HG03139 (cell line): Measurements from ENCODE around the gene MAP2K7.
A peak's percentile ranks its signal among the peaks of the same experiment; 100 is the strongest.
"Not testable (repeated sequence)": the region's sequence is repeated elsewhere in the genome, so short reads cannot be mapped to it uniquely, and the experiment has no call there.

Experiments
- ATAC-seq: cut with Tn5 transposase; IDR thresholded peaks from one replicate; pipeline ENCODE4 v1.9.1; 2021; ENCODE audit not compliant: unreplicated experiment

Gene MAP2K7

GRCh38 chr19:7928741-7929701 is 25.3 kb downstream of the MAP2K7 start:
- ATAC-seq: no peak

DNA sequence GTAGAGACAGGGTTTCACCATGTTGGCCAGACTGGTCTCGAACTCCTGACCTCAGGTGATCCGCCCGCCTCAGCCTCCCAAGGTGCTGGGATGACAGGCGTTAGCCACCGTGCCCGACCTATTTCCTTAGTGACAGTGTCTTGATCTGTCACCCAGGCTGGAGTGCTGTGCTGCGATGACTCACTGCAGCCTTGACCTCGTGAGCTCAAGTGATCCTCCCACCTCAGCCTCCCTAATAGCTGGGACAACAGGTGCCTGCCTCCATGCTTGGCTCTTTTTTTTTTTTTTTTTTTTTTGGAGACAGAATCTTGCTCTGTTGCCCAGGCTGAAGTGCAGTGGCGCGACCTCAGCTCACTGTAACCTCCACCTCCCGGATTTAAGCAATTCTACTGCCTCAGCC is 26.4 kb downstream of the MAP2K7 start:
- not testable (repeated sequence) for ATAC-seq

- ATAC-seq: no peak
Measured at GRCh38 chr19:7930765-7931164, 27.1 kb downstream of the MAP2K7 start.

GRCh38 chr19:7931221-7932061 is 27.8 kb downstream of the MAP2K7 start:
- no peak for ATAC-seq

DNA sequence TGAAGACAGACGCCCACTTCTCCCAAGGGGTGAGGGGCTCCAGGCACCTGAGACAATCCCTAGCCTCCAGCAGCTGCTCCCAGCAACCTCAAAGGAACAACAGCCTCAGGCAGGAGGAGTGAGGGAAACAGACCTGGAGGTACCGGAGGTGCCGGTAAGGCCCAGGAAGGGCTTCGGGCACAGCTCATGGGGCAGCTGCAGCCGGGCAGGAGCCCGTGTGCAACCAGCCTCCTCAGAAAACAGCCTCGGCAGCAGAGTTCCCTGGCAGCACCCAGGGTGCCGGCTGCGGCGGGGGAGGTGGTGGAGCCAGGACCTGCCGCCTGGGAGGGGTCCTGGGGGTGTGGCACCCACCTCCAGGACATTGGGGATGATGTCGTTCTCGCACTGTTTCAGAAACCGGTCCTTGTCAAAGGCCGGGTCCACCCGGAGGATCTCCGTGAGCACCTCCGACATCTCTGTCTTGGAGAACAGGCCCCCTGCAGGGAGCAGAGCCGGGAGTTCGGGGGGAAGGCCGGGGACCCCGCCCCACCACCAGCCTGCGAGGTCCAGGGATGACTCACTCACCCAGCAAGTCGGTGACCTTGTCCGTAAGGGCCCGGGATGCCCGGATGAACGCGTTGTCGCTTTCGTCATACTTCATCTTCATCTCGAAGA is 28.7 kb downstream of the MAP2K7 start:
- no peak for ATAC-seq

DNA sequence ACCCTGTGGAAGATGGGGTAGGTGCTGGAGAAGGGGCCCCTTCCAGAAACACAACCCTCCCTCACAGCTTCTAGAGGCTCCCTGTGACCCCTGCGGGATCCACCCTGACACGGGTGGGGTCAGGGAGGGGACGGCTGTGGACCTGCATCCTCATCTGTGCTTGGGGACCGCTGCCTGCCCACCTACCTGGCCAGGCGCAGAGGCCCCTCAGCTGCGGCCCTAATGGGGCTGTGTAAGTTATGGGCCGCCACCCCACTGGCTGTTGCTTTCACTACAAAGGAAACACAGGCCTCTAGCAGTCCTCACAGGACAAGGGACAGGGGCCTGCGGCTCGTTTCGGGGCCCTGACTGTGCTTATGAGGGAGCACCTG is 29.2 kb downstream of the MAP2K7 start:
- no peak for ATAC-seq

DNA sequence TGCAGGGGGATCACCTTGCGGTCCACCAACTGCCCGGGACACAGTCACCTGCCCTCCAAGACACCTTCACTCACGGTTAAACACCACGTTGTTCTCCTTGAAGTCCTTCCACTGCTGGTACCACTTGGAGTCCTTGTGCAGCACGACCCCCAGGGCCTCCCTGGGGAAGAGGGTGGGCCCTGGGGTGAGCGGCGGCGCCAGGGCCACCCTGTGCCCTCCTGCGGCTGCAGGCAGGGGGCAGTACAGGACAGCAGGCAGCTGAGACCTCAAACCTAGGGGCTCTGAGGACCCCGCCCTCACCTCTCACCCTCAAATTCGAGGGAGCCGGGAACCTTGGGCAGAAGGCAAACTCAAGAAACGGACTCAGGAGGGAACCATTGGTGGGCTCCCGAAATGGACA is 29.7 kb downstream of the MAP2K7 start:
- no peak for ATAC-seq

GRCh38 chr19:7933828-7934725 is 30.4 kb downstream of the MAP2K7 start:
- ATAC-seq: no peak

DNA sequence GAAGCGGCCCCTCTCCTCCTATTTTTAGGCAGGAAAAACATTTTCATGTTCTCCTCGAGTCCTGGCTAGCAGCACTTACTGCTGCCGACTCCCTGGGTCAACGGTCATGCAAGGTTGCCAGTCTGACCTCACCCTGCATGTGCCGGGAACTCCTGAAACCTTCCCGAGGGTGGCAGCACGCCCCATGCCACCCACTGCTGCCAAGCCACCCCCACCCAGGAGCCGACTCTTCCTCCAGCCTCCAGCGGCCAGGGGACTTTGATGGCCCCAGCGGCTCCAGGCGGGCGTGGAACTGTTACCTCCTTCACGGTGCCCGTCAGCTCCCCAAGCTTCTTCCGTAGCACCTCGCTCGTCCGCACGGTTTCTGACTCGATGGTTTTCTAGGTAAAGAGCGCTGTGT is 31.1 kb downstream of the MAP2K7 start:
- no peak for ATAC-seq

DNA sequence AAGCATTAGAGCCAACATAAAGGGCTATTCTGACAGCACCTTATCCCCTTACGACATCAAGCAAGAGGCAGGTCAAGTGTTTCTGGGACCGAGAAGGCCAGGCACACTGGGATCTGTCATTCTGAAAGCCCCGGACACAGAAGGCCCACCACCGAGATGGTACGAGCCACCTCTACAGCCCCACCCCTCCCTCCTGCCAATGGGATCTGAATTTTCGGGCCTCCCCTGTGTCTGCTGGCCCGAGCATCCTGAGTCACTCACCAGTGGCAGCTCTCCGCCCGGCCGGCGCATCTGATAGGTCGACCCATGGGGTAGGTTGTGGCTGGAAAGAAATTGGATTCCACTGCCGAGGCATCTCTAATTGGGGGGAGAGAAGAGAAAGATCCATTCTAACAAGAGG is 37.2 kb downstream of the MAP2K7 start:
- ATAC-seq: no peak

DNA sequence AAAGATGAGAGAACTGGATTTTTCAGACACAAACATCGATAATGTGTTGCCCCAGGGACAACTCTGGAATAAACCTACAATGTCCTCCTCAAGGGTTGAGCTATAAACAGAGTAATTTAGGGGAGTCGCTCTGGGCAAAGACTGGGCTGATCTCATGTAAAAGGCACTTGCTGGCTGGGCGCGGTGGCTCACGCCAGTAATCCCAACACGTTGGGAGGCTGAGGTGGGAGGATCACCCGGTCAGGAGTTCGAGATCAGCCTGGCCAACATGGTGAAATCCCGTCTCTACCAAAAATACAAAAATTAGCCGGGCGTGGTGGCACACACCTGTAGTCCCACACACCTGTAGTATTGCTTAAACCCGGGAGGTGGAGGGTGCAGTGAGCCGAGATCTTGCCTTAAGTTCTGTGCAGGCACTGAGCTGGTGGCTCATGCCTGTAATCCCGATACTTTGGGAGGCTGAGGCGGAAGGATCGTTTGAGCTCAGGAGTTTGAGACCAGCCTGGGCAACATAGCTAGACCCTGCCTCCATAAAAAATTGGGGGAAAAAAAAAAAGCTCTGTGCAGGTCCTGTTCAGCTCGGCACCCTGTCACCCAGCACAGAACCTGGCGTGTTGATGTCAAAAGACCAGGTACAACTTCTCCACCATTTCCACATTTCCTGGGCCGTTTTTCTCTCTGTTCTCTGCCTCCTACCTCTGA is 38.4 kb downstream of the MAP2K7 start:
- no peak for ATAC-seq

GRCh38 chr19:7942981-7943443 is 39.3 kb downstream of the MAP2K7 start:
- peak; percentile 5 for ATAC-seq

DNA sequence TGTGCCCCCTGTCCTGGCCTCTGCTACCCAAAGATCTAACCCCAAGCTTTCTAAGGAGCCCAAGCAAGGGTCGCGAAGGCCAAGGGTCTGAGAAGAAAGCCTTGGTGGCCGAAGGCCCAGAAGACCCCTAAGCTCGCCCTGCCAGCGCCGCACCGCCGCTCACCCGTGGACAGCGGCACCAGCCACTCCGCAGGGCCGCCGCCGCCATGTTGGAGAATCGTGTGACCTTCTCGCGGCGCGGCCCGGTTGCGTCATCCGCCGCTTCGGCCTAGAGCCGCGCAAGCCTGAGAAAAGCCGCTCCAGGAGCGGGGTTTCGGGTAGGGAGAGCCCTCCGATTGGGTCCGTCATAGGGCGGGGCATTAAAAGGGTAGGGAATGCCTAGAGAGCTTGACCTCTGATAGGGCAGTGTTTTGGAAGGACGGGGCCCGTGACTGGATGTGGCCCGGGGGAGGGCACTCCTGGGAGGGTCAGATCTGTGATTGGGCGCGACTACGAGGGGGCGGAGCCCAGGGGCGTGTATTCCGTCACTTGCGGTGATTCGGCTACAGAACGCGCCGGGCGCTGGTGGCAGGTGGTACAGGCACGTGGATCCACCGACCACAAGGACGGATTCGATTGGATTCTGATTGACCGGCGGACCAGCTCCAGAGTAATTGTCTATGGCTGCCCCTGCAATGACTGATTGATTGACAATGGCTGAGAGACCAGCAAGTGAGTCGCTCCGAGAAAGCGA is 39.9 kb downstream of the MAP2K7 start, which contains the start of gene TIMM44:
Gene TIMM44, minus strand, starts transcription at position 223 of the 733 bp plus-strand sequence. Its CDS starts 15 bp downstream, at position 208.
- ATAC-seq: peak; percentile 94

- peak; percentile 22 for ATAC-seq
Measured at GRCh38 chr19:7944177-7944761, 40.6 kb downstream of the MAP2K7 start.

GRCh38 chr19:7947939-7948338 is 44.3 kb downstream of the MAP2K7 start:
- ATAC-seq: no peak

GRCh38 chr19:7953060-7953459 is 49.4 kb downstream of the MAP2K7 start:
- no peak for ATAC-seq

DNA sequence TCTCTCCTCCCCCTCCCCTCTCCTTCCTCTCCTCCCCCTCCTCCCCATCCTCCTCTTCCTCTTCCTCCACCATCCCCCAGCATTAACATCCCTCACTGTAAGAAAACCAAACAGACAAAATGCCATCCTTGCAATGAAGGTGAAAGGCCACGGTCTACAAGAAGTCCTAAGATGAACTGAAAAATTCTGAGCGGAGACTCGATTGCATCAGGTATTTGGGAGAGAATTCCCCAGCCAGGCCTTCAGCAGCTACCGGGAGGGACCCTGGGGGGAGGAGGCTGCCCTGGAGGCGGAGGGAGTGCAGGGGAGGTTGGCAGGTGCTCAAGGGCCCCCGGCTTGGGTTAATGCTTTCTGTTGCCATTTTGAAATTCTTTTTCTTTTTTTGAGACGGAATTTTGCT is 49.9 kb downstream of the MAP2K7 start:
- ATAC-seq: no peak

DNA sequence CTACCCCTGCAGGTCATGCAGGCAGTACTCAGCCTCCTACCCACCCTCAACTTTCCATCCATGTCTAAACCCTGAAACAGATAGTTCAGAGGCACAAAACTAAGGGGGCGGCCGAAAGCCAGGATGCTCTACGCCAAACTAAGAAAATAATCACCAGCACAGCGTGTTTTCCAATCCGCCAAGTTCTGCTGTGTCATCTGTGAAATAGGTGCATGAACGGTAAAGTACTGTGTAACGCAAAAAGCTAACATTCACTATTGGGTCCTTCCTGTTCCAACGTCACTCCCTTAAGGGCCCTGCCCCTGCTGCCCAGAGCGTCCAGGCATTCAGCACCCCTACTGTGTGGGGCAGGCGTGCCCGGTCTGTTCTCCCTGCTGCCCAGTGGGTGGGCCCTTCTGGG is 52.0 kb downstream of the MAP2K7 start:
- no peak for ATAC-seq
